ENCODE measurements around the gene VPS37B.
A peak's percentile ranks its signal among the peaks of the same experiment; 100 is the strongest.

The VPS37B gene

DNA sequence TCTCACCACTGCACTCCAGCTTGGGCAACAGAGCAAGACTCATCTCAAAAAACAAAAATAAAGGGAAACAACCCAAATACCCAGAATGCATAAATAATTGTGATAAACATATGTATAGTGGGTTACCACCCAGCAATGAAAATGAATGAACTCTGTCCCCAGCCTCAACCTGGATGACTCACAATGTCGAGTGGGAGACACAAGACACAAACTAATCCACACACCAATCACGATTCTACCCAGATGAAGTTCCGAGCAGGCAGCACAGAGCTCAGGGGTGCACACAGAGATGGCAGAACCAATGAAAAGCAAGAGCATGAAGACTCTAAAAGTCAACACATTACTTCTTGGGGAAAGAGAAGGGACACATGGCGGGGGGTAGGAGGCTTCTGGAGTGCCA, 43.2 kb upstream of the VPS37B start:
- H3K9me3 ChIP-seq (ENCODE audit: control insufficient read depth, insufficient read depth, low read depth, low read length) = no peaks in the 10 kb centered on the region
- no peak overlapping the region for H3K27ac ChIP-seq (ENCODE audit: extremely low read depth, low read depth, low read length)
- H3K4me3 ChIP-seq (ENCODE audit: low read depth, low read length) = no peak overlapping the region
- no peak for TF ChIP-seq PRDM1 (tag by site-specific recombination; IDR thresholded peaks at IDR 0.05)
- no peak for TF ChIP-seq KLF8 (tag by site-specific recombination; IDR thresholded peaks at IDR 0.05)
- TF ChIP-seq SETDB1 (IDR thresholded peaks at IDR 0.05; ENCODE audit: insufficient read length, low read length) = no peak
- TF ChIP-seq ZBTB17 (tag by site-specific recombination; IDR thresholded peaks at IDR 0.05) = no peak
- no peak for TF ChIP-seq ZNF274 (IDR thresholded peaks at IDR 0.05; ENCODE audit: low read length)
- no peak for TF ChIP-seq ZNF274 (tag by site-specific recombination; IDR thresholded peaks at IDR 0.05; ENCODE audit: borderline replicate concordance)
- no peak for TF ChIP-seq MZF1 (tag by site-specific recombination; IDR thresholded peaks at IDR 0.05; ENCODE audit: borderline replicate concordance)
- no peak for TF ChIP-seq ZNF548 (tag by site-specific recombination; IDR thresholded peaks at IDR 0.05)
- TF ChIP-seq ZNF501 (tag by site-specific recombination; IDR thresholded peaks at IDR 0.05) = no peak
- TF ChIP-seq, protein P1, sequence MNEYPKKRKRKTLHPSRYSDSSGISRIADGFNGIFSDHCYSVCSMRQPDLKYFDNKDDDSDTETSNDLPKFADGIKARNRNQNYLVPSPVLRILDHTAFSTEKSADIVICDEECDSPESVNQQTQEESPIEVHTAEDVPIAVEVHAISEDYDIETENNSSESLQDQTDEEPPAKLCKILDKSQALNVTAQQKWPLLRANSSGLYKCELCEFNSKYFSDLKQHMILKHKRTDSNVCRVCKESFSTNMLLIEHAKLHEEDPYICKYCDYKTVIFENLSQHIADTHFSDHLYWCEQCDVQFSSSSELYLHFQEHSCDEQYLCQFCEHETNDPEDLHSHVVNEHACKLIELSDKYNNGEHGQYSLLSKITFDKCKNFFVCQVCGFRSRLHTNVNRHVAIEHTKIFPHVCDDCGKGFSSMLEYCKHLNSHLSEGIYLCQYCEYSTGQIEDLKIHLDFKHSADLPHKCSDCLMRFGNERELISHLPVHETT (tag by site-specific recombination; IDR thresholded peaks at IDR 0.05) = no peak
- no peak for TF ChIP-seq ZNF138 (tag by site-specific recombination; IDR thresholded peaks at IDR 0.05; ENCODE audit: borderline replicate concordance)
- TF ChIP-seq GLIS2 (tag by site-specific recombination; IDR thresholded peaks at IDR 0.05) = no peak
- TF ChIP-seq EGR2 (tag by site-specific recombination; IDR thresholded peaks at IDR 0.05; ENCODE audit: low read depth) = no peak
- POLR2A ChIA-PET = no interaction called here
- CTCF ChIA-PET = interaction anchor here (0.9 kb wide), 1 partner anchor 11 kb away, joined by 4 read pairs; no protein-coding TSS in a partner anchor
- peaks cover 0 to 14% of the 10 kb centered on the region in 2 experiments; a peak in 2 of 3 replicates for H3K36me3 ChIP-seq (ENCODE audit: control insufficient read depth in 2 of 2, insufficient read depth in 1 of 2, low read length in 2 of 2)
- no peaks in the 10 kb centered on the region for H3K4me1 ChIP-seq (ENCODE audit: control insufficient read depth, insufficient read depth, low read length)

DNA sequence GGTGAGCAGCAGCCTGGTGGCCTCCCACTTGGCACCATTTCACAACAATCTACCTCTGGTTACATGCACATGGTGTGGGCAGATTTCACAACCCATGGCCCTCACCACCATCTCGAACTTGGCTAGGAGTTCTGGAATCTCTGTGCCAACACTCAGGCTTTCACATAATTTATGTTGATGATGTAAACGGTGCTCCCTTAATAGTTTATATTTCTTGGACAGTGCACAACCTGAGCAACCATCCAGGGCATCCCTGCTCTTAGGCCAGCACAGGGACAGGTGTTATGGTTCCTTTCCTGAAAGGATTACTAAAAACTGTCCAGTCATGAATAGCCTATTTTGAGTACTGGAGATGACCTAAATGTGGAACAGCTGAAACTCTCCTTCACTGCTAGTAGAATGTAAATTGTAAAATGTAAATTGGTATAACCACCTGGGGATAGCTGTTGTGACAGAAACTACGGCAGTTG, 41.7 kb upstream of the VPS37B start:
- no peaks in the 10 kb centered on the region for H3K9me3 ChIP-seq (ENCODE audit: control insufficient read depth, insufficient read depth, low read depth, low read length)
- TF ChIP-seq, protein P2, sequence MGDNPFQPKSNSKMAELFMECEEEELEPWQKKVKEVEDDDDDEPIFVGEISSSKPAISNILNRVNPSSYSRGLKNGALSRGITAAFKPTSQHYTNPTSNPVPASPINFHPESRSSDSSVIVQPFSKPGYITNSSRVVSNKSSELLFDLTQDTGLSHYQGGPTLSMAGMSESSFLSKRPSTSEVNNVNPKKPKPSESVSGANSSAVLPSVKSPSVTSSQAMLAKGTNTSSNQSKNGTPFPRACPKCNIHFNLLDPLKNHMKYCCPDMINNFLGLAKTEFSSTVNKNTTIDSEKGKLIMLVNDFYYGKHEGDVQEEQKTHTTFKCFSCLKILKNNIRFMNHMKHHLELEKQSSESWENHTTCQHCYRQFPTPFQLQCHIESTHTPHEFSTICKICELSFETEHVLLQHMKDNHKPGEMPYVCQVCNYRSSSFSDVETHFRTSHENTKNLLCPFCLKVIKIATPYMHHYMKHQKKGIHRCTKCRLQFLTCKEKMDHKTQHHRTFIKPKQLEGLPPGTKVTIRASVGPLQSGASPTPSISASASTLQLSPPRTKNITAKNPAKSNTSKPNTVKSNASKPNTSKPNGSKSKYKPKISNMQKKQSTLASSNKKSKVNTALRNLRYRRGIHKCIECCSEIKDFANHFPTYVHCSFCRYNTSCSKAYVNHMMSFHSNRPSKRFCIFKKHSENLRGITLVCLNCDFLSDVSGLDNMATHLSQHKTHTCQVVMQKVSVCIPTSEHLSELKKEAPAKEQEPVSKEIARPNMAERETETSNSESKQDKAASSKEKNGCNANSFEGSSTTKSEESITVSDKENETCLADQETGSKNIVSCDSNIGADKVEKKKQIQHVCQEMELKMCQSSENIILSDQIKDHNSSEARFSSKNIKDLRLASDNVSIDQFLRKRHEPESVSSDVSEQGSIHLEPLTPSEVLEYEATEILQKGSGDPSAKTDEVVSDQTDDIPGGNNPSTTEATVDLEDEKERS (tag by site-specific recombination; IDR thresholded peaks at IDR 0.05) = peak; percentile 84
- TF ChIP-seq ZNF169 (tag by site-specific recombination; IDR thresholded peaks at IDR 0.05) = no peak
- POLR2A ChIA-PET = no interaction called here
- no peaks in the 10 kb centered on the region for H3K4me1 ChIP-seq (ENCODE audit: control insufficient read depth, insufficient read depth, low read length)
- CTCF ChIA-PET = interaction anchor here (0.7 kb wide), 1 partner anchor 144 kb away, joined by 4 read pairs; no protein-coding TSS in a partner anchor
- H3K4me3 ChIP-seq (ENCODE audit: low read depth, low read length) = no peak overlapping the region
- no peak overlapping the region for H3K27ac ChIP-seq (ENCODE audit: extremely low read depth, low read depth, low read length)
- peaks cover 0 to 18% of the 10 kb centered on the region in 2 experiments; a peak in 2 of 3 replicates for H3K36me3 ChIP-seq (ENCODE audit: control insufficient read depth in 2 of 2, insufficient read depth in 1 of 2, low read length in 2 of 2)

DNA sequence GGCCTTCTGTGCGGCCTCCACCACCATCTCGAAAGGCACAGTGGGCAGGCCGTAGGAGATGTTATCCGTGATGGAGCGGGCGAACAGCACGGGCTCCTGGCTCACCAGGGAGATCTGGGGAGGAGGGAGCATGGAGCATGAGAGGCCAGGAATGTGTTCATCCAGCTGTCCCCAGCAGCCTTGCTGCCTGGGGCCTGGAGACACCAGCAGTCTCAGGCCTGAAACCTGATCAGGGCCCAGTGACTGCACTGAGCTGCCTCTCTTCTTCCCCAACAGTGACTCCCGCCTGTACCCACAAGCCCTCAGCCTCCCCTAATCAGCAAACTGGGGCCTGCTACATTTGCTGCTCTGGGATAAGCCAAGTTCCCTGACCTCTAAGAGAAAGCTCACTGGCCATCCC, 39.4 kb upstream of the VPS37B start:
- Histone ChIP-seq H3K27ac (ENCODE audit: extremely low read depth, low read depth, low read length) (no peak overlapping the region; the same call in 1 of the 2 replicates), H3K4me1 (ENCODE audit: control insufficient read depth, insufficient read depth, low read length) (no peaks in the 10 kb centered on the region), H3K36me3 (ENCODE audit: control insufficient read depth in 2 of 2, insufficient read depth in 1 of 2, low read length in 2 of 2) (peaks cover 0 to 27% of the 10 kb centered on the region in 2 experiments; a peak in 2 of 3 replicates), H3K4me3 (ENCODE audit: low read depth, low read length) (no peak overlapping the region), H3K9me3 (ENCODE audit: control insufficient read depth, insufficient read depth, low read depth, low read length) (no peaks in the 10 kb centered on the region)
- CTCF ChIA-PET = interaction anchor here (0.7 to 1.6 kb wide), 2 partner anchors 39 to 303 kb away, joined by 3 to 4 read pairs; no protein-coding TSS in a partner anchor
- POLR2A ChIA-PET = no interaction called here
- TF ChIP-seq ZNF211 (tag by site-specific recombination; IDR thresholded peaks at IDR 0.05; ENCODE audit: low read depth) (no peak), ZNF274 (IDR thresholded peaks at IDR 0.05; ENCODE audit: low read length) (no peak), ZNF274 (tag by site-specific recombination; IDR thresholded peaks at IDR 0.05; ENCODE audit: borderline replicate concordance) (no peak), ZNF184 (tag by site-specific recombination; IDR thresholded peaks at IDR 0.05) (no peak), ZBTB21 (tag by site-specific recombination; IDR thresholded peaks at IDR 0.05) (no peak), MYNN (tag by site-specific recombination; IDR thresholded peaks at IDR 0.05; ENCODE audit: borderline replicate concordance) (no peak), ZNF2 (tag by site-specific recombination; IDR thresholded peaks at IDR 0.05) (no peak), ZNF292 (tag by site-specific recombination; IDR thresholded peaks at IDR 0.05; ENCODE audit: borderline replicate concordance, low read depth) (no peak), YY1 (tag by site-specific recombination; IDR thresholded peaks at IDR 0.05) (no peak)
- TF ChIP-seq, protein P3, sequence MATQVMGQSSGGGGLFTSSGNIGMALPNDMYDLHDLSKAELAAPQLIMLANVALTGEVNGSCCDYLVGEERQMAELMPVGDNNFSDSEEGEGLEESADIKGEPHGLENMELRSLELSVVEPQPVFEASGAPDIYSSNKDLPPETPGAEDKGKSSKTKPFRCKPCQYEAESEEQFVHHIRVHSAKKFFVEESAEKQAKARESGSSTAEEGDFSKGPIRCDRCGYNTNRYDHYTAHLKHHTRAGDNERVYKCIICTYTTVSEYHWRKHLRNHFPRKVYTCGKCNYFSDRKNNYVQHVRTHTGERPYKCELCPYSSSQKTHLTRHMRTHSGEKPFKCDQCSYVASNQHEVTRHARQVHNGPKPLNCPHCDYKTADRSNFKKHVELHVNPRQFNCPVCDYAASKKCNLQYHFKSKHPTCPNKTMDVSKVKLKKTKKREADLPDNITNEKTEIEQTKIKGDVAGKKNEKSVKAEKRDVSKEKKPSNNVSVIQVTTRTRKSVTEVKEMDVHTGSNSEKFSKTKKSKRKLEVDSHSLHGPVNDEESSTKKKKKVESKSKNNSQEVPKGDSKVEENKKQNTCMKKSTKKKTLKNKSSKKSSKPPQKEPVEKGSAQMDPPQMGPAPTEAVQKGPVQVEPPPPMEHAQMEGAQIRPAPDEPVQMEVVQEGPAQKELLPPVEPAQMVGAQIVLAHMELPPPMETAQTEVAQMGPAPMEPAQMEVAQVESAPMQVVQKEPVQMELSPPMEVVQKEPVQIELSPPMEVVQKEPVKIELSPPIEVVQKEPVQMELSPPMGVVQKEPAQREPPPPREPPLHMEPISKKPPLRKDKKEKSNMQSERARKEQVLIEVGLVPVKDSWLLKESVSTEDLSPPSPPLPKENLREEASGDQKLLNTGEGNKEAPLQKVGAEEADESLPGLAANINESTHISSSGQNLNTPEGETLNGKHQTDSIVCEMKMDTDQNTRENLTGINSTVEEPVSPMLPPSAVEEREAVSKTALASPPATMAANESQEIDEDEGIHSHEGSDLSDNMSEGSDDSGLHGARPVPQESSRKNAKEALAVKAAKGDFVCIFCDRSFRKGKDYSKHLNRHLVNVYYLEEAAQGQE (tag by site-specific recombination; IDR thresholded peaks at IDR 0.05) = no peak
- TF ChIP-seq, protein P4, sequence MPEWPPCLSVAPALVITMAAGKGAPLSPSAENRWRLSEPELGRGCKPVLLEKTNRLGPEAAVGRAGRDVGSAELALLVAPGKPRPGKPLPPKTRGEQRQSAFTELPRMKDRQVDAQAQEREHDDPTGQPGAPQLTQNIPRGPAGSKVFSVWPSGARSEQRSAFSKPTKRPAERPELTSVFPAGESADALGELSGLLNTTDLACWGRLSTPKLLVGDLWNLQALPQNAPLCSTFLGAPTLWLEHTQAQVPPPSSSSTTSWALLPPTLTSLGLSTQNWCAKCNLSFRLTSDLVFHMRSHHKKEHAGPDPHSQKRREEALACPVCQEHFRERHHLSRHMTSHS (tag by site-specific recombination; IDR thresholded peaks at IDR 0.05) = no peak

Data from HEK293 (cell line).